Measurements from ENCODE around the gene LRRC15. TPM values are rescaled to one million over a fixed set of nuclear protein-coding genes. Genes with fewer than 3 reads are reported as not detected.

LRRC15 gene
- total RNA-seq, 1 experiment from 2014 or later: 0.40 TPM

GRCh38 chr3:194320744-194321243 is 48.7 kb downstream of the LRRC15 start:
- DNase-seq (ENCODE audit: low read depth): no peak

GRCh38 chr3:194320100-194320499 is 49.4 kb downstream of the LRRC15 start:
- no peak for DNase-seq (ENCODE audit: low read depth)

GRCh38 chr3:194318511-194319161 is 50.9 kb downstream of the LRRC15 start:
- DNase-seq (ENCODE audit: low read depth): no peak

GRCh38 chr3:194316918-194317317 is 52.6 kb downstream of the LRRC15 start:
- no peak for DNase-seq (ENCODE audit: low read depth)

- DNase-seq (ENCODE audit: low read depth): no peak
Observed at GRCh38 chr3:194315965-194316361, 53.6 kb downstream of the LRRC15 start.

- DNase-seq (ENCODE audit: low read depth): peak; percentile 91
Observed at GRCh38 chr3:194315088-194315964, 54.2 kb downstream of the LRRC15 start.

- DNase-seq (ENCODE audit: low read depth): no peak
Observed at GRCh38 chr3:194314388-194315068, 55.0 kb downstream of the LRRC15 start.

- DNase-seq (ENCODE audit: low read depth): no peak
Observed at GRCh38 chr3:194313560-194314387, 55.8 kb downstream of the LRRC15 start.

GRCh38 chr3:194312743-194313281 is 56.7 kb downstream of the LRRC15 start:
- DNase-seq (ENCODE audit: low read depth): peak; percentile 59

- no peak for DNase-seq (ENCODE audit: low read depth)
Observed at GRCh38 chr3:194312186-194312742, 57.3 kb downstream of the LRRC15 start.

GRCh38 chr3:194311000-194311399 is 58.5 kb downstream of the LRRC15 start:
- no peak for DNase-seq (ENCODE audit: low read depth)

GRCh38 chr3:194310060-194310835 is 59.3 kb downstream of the LRRC15 start:
- no peak for DNase-seq (ENCODE audit: low read depth)

GRCh38 chr3:194308601-194309449 is 60.7 kb downstream of the LRRC15 start:
- no peak for DNase-seq (ENCODE audit: low read depth)

GRCh38 chr3:194307849-194308248 is 61.7 kb downstream of the LRRC15 start:
- DNase-seq (ENCODE audit: low read depth): no peak

GRCh38 chr3:194306771-194307640 is 62.5 kb downstream of the LRRC15 start:
- DNase-seq (ENCODE audit: low read depth): no peak

GRCh38 chr3:194306109-194306686 is 63.3 kb downstream of the LRRC15 start:
- DNase-seq (ENCODE audit: low read depth): no peak

All from HT1080 (cell line).